ENCODE data around the gene TOP3B.

The TOP3B gene

GRCh38 chr22:21933910-21934309, 48.7 kb downstream of the TOP3B start:
- ChIA-PET CTCF (interaction anchor here (0.8 kb wide), 1 partner anchor 19 kb away, joined by 3 read pairs; the partner anchor contains the start of gene PPM1F), POLR2A (no interaction called here)
- TF ChIP-seq CTCF (IDR thresholded peaks at IDR 0.05; ENCODE audit: control extremely low read depth, extremely low read depth, low read depth, missing control alignments): no peak
- no peak for DNase-seq (ENCODE audit: extremely low spot score)

- no peak for TF ChIP-seq CTCF (IDR thresholded peaks at IDR 0.05; ENCODE audit: control extremely low read depth, extremely low read depth, low read depth, missing control alignments)
- ChIA-PET CTCF (interaction anchor here (0.8 kb wide), 1 partner anchor 19 kb away, joined by 3 read pairs; the partner anchor contains the start of gene PPM1F), POLR2A (no interaction called here)
- DNase-seq (ENCODE audit: extremely low spot score): no peak
Observed at GRCh38 chr22:21933413-21933812, 49.2 kb downstream of the TOP3B start.

GRCh38 chr22:21932347-21932746, 50.2 kb downstream of the TOP3B start:
- no peak for TF ChIP-seq CTCF (IDR thresholded peaks at IDR 0.05; ENCODE audit: control extremely low read depth, extremely low read depth, low read depth, missing control alignments)
- CTCF ChIA-PET: interaction anchor here (1.1 to 1.6 kb wide), 2 partner anchors 9 to 20 kb away, joined by 4 read pairs; partner anchors contain the start of gene PPM1F
- POLR2A ChIA-PET: no interaction called here
- no peak for DNase-seq (ENCODE audit: extremely low spot score)

- DNase-seq (ENCODE audit: extremely low spot score): no peak
- POLR2A ChIA-PET: no interaction called here
- no peak for TF ChIP-seq CTCF (IDR thresholded peaks at IDR 0.05; ENCODE audit: control extremely low read depth, extremely low read depth, low read depth, missing control alignments)
- CTCF ChIA-PET: no interaction called here
Observed at GRCh38 chr22:21931056-21931455, 51.5 kb downstream of the TOP3B start.

GRCh38 chr22:21929253-21929652, 53.3 kb downstream of the TOP3B start:
- TF ChIP-seq CTCF (IDR thresholded peaks at IDR 0.05; ENCODE audit: control extremely low read depth, extremely low read depth, low read depth, missing control alignments): no peak
- CTCF ChIA-PET: interaction anchor here (9.8 kb wide), 1 partner anchor 8 kb away, joined by 52 read pairs; no protein-coding TSS in a partner anchor
- DNase-seq (ENCODE audit: extremely low spot score): no peak
- POLR2A ChIA-PET: no interaction called here

GRCh38 chr22:21928048-21928447, 54.5 kb downstream of the TOP3B start:
- no peak for DNase-seq (ENCODE audit: extremely low spot score)
- CTCF ChIA-PET: interaction anchor here (1.5 to 9.8 kb wide), 2 partner anchors 9 to 11 kb away, joined by 4 to 52 read pairs; no protein-coding TSS in a partner anchor
- no peak for TF ChIP-seq CTCF (IDR thresholded peaks at IDR 0.05; ENCODE audit: control extremely low read depth, extremely low read depth, low read depth, missing control alignments)
- POLR2A ChIA-PET: no interaction called here

Data from GM10248 (cell line).